Stimulated activated CD4-positive, alpha-beta T cell treated with anti-CD3 and anti-CD28 coated beads, Interleukin-1b, Interleukin-23, amount 100 ng/mL, for 48 hours (primary cell): Measurements from ENCODE around the gene SLC4A8.
A peak's percentile ranks its signal among the peaks of the same experiment; 100 is the strongest.

Source experiments
- DNase-seq: peaks from one replicate; pipeline ENCODE4 v3.0.0-alpha.2; 2020

The SLC4A8 gene

DNA sequence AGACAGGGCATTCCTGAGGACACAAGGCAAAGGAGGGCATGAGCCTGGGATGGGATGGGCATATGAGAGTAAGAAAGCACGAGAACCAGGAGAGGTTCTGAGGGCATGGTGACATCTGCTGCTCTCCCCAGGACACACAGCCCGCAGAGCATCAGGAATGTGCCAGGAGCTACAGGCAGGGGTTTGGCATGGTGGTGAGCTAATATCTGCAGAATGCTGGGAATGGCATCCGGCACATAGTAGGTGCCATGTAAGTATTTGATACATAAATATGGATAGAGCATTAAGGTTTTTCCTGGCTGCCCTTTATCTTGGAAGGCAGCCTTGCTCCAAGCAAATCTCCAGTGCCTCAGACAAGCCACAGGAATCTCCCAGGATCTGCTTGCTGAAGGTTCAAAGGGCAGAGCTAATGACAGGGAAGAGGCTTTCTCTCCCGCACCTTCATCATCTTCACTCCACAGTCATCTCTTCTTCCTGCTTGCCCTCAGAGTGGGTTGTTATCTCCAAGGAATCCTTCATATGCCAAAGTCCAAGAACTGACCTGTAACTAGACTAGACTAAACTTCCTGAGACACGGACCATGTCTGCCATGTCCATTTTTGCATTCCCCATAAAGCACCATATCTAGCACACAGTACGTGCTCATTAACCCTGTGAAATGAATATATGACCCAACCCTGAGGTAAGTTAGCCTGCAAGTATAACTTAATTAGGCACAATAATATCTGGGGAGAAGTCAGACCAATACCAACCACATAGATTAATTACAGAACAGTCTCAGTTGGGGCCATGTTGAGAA lies 104.4 kb downstream of the SLC4A8 start:
- no peak for DNase-seq

DNA sequence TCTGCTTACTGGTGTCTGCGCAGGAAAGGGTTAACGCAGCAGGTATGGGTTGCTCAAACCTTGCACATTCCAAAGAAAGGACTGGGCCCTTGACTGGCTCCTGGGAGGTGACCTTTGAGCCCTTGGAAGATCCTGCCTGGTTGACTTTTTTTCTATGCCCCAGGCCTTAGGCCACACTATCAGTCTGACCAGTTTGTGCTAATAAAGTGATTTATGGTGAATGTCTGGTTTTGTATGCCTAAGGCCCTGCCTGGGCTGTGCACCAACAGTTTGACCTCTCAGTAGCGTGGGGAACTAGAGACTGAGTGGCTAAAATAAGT lies 105.0 kb downstream of the SLC4A8 start:
- no peak for DNase-seq

DNA sequence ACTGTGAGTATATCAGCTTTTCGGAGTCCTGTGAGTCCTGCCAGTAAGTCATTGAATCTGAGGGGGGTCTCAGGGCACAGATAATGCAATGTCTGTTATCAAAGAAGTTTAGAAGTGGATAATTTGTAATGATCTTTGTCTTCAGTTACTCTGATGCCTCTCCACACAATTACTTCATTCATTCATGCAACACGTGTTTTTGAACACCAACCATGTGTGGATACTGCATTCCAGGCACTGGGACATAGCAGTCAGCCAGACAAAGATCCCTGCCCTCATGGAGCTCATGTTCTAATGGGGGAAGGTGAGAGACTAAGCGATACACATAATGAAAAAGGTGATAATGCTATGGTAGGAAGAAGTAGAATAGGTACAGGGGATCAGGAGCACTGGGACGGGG lies 105.6 kb downstream of the SLC4A8 start:
- DNase-seq, result no peak

GRCh38 chr12:51531284-51531977 lies 106.8 kb downstream of the SLC4A8 start:
- no peak for DNase-seq

DNA sequence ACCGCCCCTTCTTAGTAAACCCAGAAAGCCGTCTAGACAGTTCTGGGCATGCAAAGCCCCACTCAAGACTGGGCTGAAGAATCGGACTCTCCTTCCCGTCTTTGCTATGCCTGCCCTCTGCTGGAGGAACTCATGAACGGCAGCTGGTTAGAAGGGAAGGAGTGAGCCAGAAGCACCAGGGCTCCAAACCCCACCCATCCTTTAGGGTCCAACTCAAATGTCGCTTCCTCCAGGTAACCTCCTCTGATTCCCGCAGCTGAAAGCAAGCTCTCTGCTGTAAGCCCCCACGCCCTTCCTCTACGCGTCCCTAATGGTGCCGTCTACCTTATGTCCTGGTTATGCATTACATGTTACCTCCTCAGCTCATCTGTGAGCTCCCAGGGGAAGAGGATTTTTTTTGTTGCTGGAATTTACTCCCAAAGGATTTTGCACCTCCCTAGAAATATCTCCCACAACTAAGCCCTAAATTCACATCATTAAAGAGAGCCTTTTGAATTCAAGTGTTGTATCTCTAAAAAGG lies 107.4 kb downstream of the SLC4A8 start:
- peak; percentile 73 for DNase-seq

DNA sequence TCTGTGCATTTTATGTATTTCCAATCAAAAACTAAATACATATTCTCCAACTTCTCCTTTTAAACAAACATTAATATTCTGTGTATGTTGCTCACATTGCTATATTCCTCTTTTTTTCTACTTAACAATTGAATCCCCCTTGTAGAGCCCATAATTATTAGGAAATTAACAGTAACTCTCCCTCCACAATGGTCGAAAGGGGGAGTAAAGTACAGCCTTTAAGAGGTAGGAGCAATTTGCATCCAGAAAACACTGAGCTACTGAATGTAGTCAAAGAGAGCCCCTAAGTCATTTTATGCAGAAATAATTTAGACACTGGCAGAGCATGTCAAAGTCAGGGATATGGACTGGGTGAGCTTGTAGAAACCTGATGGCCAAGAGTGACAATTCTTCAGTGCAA lies 109.2 kb downstream of the SLC4A8 start:
- no peak for DNase-seq

- no peak for DNase-seq
Measured at GRCh38 chr12:51534216-51535074, 109.8 kb downstream of the SLC4A8 start.

- DNase-seq, result no peak
Measured at GRCh38 chr12:51536159-51536558, 111.5 kb downstream of the SLC4A8 start.

GRCh38 chr12:51538149-51538548 lies 113.5 kb downstream of the SLC4A8 start:
- no peak for DNase-seq

- DNase-seq, result no peak
Measured at GRCh38 chr12:51538599-51538998, 114.0 kb downstream of the SLC4A8 start.

DNA sequence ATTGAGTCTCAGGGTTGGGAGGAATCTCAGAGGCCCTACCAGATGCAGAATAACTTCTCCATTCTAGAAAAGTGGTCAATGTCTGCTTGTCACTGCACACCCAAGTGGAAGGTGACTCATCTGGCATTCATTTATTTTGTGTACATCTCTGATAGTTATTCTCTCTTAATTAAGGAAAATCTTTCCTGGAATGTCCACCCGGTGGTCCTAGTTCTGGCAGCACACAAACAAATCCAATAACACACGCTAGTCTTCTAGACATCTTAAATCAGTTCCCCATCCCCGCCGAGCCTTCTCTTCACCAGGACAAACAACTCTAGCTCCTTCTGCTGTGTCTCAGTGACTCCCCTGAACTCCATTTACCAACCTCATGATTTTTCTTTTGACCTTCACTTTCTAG lies 116.4 kb downstream of the SLC4A8 start:
- no peak for DNase-seq

GRCh38 chr12:51546097-51546496 lies 121.5 kb downstream of the SLC4A8 start:
- no peak for DNase-seq

DNA sequence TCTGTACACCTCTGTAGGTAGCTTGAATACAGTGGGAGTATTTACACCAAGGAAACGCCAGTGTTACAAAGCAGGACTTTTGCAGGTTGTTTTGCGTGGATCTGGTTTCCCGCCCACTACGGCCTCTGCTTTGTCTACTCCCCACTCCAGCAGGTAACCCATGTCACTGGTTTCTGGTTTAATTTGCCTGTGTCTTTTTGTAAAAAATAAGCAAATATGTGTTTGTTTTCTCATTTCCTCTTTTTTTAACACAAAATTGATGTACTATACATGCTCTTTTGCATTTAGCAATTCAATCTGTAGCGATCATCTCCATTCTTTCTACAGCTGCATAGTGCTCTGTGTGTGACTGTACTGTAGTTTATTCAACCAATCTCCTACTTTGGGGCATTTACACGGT lies 123.0 kb downstream of the SLC4A8 start:
- no peak for DNase-seq

GRCh38 chr12:51548241-51548640 lies 123.6 kb downstream of the SLC4A8 start:
- DNase-seq, result no peak

DNA sequence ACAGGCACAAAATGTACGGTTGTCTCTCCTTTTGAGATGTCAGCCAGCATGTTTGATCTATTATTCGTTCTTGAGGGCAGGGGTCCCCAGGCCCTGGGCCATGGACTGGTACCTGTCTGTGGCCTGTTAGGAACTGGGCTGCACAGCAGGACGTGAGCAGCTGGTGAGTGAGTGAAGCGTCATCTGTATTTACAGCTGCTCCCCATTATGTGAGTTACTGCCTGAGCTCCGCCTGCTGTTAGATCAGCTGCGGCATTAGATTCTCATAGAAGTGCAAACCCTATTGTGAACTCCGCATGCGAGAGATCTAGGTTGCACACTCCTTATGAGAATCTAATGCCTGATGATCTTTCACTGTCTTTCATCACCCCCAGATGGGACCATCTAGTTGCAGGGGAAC lies 125.0 kb downstream of the SLC4A8 start:
- no peak for DNase-seq
